Kidney epithelial cell (primary cell): ENCODE measurements around the gene SLC25A22. TPM values are rescaled to one million over a fixed set of nuclear protein-coding genes. Genes with fewer than 3 reads are reported as not detected.

ENCODE experiments used
- DNase-seq: peaks from one replicate; pipeline ENCODE4 v3.0.0-alpha.2; 2010; ENCODE audit warnings: low read depth
- H3K27me3 ChIP-seq: 2 replicates; pipeline ENCODE4 v1.6.0; 2011; ENCODE audit warnings: low read length; ENCODE audit not compliant: control insufficient read depth, insufficient read depth
- H3K36me3 ChIP-seq: 2 replicates; pipeline ENCODE4 v1.5.1; 2011; ENCODE audit warnings: low read length; ENCODE audit not compliant: control insufficient read depth, insufficient read depth
- H3K4me3 ChIP-seq: 2 replicates; pipeline ENCODE4 v1.5.1; 2011; ENCODE audit warnings: low read depth, mild to moderate bottlenecking, control low read depth, low read length
- CTCF ChIP-seq: IDR thresholded peaks from 2 replicates; pipeline ENCODE4 v1.5.1; 2011; ENCODE audit warnings: mild to moderate bottlenecking, moderate library complexity, low read length, control low read depth, inconsistent platforms; ENCODE audit not compliant: insufficient read depth, poor library complexity, severe bottlenecking
- total RNA-seq: library from RNA; depleted of rRNA; stranded (reverse); fragments of >200 nt; gene quantifications from 2 replicates; pipeline ENCODE4 v1.2.3, GENCODE V29; 2015

Gene SLC25A22
- total RNA-seq, 1 donor from 2014 or later, result 17.1 TPM

- TF ChIP-seq CTCF, result no peak
- Histone ChIP-seq H3K36me3 (peaks cover 11% of the 10 kb centered on the region), H3K27me3 (no peaks in the 10 kb centered on the region), H3K4me3 (no peak overlapping the region)
- no peak for DNase-seq
These were observed 41.2 kb upstream of the SLC25A22 start for GRCh38 chr11:839280-839623.

- peaks cover 11% of the 10 kb centered on the region for H3K36me3 ChIP-seq
- no peak for DNase-seq
- H3K4me3 ChIP-seq, result no peak overlapping the region
- TF ChIP-seq CTCF, result peak; percentile 34
- H3K27me3 ChIP-seq, result no peaks in the 10 kb centered on the region
These were observed 40.6 kb upstream of the SLC25A22 start for GRCh38 chr11:838441-839279.

- Histone ChIP-seq H3K4me3 (no peak overlapping the region), H3K36me3 (peaks cover 11% of the 10 kb centered on the region), H3K27me3 (no peaks in the 10 kb centered on the region)
- TF ChIP-seq CTCF, result no peak
- no peak for DNase-seq
These were observed 39.9 kb upstream of the SLC25A22 start for GRCh38 chr11:837990-838307.

- no peak overlapping the region for H3K4me3 ChIP-seq
- no peaks in the 10 kb centered on the region for H3K27me3 ChIP-seq
- DNase-seq, result no peak
- peaks cover 11% of the 10 kb centered on the region for H3K36me3 ChIP-seq
- TF ChIP-seq CTCF, result no peak
These were observed 39.3 kb upstream of the SLC25A22 start for GRCh38 chr11:837189-837989.

- no peak for DNase-seq
- no peak for TF ChIP-seq CTCF
- peaks cover 11% of the 10 kb centered on the region for H3K36me3 ChIP-seq
- no peak overlapping the region for H3K4me3 ChIP-seq
- no peaks in the 10 kb centered on the region for H3K27me3 ChIP-seq
These were observed 38.6 kb upstream of the SLC25A22 start for GRCh38 chr11:836700-837099.

GRCh38 chr11:836274-836673 is 38.2 kb upstream of the SLC25A22 start:
- DNase-seq, result no peak
- TF ChIP-seq CTCF, result no peak
- Histone ChIP-seq H3K36me3 (peaks cover 11% of the 10 kb centered on the region), H3K27me3 (no peaks in the 10 kb centered on the region), H3K4me3 (no peak overlapping the region)
